HL-60/S4 treated with retinoic acid at 250 ng/mL for 4 days and 3 days (cell line): ENCODE results near the gene GBP5.
"Not testable (repeated sequence)": the region's sequence is repeated elsewhere in the genome, so short reads cannot be mapped to it uniquely, and the experiment has no call there.

Experiments
- in situ Hi-C: fragments of 300-500 bp; cut with MboI; formaldehyde crosslinking; loops from 2 replicates; pipeline ENCODE4 v1.7.0; 2022; ENCODE audit warnings: low sequenced_read_pairs

GBP5 gene

DNA sequence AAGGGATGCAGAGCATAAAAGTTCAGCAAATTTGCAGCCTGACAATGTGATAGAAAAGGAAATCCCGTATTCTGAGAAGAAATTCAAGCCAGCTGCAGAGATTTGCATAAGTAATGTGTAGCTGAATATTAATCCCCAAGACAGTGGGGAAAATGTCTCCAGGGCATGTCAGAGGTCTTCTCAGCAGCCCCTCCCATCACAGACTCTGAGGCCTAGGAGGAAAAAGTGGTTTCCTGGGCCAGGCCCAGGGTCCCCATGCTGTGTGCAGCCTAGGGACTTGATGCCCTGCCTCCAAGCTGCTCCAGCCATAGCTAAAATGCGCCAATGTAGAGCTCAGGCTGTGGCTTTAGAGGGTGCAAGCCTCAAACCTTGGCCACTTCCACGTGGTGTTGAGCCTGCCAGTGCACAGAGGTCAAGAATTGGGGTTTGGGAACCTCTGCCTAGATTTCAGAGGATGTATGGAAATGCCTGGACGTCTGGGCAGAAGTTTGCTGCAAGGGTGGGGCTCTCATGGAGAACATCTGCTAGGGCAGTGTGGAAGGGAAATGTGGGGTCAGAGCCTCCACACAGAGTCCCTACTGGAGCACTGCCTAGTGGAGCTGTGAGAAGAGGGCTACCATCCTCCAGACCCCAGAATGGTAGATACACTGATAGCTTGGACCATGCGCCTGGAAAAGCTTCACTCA is 11.6 kb upstream of the GBP5 start:
- in situ Hi-C loops: not testable (repeated sequence)

DNA sequence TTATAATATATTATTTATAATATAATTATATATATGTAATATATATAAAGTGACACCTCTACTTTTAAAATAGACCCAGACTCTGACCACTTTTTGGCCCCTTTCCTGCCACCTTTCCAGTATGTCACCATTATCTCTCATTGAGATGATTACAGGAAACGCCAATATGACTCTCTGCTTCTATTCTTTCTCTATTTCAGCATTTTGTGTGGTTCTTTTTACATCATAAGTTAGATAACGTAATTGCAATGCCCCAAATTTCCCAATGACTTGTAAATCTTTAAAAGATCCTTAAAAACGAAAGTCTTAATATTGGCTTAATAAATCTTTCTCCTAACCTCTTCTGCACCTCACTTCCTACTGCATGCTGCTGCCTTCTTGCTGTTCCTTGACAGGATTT is 8.1 kb upstream of the GBP5 start:
- in situ Hi-C loops: no loop called here

DNA sequence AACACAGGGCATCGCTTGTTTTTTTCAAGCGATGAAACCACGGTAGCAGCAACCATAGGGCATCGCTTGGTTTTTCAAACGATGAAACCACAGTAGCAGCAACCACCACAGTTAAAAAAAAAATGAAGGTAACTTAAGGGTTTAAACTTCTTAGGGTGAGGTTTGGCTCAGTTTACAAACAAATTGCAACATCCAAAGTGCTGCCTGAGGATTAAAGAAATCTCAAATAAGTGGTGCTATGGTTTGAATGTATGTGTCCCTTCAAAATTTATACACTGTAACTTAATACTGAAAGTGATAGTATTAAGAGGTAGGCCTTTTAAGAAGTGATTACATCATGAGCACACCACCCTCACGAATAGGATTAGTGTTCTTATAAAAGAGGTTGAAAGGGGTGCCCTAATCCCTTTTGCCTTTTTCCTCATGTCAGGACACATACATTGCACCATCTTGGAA is 6.4 kb upstream of the GBP5 start:
- in situ Hi-C loops: no loop called here

DNA sequence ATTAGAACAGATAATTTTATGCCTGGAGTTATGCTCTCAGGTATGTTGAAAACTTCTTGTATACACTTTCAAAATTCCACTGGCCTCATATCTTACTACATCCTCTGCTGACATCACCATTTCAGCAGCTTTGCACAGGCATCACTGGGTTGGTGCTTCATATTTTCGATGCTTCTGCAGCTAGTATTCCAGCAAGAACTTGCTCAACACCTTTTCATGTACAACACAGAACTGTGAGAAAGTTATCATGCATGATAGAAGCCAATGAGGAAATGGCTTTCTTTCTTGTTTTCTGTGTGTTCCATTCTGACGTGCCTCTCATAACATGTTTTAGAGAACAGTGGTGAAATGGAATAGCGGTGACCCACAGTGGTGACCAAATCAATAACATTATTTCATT is 5.1 kb upstream of the GBP5 start:
- in situ Hi-C loops: no loop called here

DNA sequence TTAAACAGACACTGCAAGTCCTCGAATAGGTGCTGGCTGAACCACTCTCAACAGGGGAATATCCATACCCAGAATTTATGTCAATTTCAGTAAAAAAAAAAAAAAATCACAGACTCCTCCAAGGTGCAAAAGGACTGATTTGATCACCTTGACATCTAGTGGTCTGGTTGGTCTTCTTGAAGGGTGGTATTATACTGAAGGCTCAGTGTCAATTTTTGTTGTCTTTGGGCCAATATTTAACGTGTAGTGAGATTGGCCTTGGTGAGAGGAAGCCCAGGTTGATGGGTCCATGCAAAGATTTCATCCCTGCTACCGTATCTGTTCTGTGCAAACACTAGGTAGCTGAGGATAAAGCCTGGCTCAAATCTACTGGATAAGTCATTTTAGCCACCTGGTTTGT is 4.0 kb upstream of the GBP5 start:
- in situ Hi-C loops: no loop called here

DNA sequence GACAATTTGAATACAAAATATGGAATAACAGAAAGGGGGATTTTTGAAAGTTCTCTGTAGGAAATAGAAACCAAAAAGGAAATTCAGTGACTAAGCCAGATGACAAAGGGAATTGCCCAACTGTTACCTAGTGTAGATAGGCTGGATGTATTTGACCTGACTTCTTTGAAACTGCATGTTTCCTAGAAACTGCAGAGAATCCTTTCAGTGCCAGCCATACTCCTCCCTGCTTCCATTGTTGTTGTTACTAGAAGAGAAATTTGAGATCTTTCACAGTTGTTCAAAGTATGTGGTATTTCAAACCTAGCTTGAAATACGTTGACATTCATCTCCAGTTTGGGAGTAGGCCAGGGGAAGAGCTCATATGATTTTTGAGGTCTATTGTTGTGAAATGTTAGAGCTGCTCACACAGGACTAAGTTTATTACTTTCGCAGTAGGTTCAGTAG is 1.8 kb upstream of the GBP5 start:
- in situ Hi-C loops: no loop called here

DNA sequence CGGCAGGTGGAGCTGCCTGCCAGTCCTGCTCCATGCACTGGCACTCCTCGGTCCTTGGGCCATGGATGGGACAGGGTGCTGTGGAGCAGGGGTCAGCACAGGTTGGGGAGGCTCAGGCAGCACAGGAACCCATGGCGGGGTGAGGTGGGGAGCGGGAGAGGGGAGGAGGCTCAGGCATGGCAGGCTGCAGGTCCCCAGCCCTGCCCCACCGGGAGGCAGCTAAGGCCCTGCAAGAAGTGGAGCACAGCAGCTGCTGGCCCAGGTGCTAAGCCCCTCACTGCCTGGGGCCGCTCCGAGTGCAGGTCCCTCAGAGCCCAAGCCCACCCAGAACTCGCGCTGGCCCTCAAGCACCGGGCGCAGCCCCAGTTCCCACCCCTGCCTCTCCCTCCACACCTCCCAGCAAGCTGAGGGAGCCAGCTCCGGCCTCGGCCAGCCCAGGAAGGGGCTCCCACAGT is 691 bp upstream of the GBP5 start:
- in situ Hi-C loops: no loop called here

DNA sequence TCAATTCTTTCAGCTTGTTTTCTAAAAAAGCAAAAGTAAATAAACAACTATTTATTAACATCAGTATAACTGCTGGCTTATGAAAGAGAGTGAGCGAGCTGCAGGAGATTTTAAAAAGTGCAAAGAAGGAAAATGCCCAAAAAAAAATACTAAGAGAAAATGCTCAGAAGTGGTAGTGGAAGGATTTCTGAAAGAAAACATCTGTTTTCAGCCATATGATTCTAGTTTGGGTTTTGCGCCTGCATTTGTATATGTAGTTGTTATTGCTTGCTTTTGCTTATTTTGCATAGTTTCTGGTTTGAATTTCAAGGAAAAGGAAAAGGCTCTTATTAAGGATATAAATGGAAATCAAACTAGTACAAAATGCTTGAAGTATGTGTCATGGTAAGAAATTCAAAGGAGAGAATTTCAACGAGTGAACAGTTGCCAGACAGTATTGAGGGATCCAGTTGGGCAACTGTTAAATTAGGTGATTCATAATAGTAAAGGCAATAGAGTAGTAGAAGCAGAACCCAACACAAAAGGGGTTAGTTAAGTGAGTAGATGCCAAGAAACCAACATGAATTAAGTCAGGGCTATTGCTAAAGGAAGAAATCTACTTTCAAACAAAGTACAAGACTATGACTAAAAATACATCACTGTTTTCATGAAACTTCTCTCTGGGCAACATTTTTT is 1.2 kb downstream of the GBP5 start:
- in situ Hi-C loops: no loop called here

DNA sequence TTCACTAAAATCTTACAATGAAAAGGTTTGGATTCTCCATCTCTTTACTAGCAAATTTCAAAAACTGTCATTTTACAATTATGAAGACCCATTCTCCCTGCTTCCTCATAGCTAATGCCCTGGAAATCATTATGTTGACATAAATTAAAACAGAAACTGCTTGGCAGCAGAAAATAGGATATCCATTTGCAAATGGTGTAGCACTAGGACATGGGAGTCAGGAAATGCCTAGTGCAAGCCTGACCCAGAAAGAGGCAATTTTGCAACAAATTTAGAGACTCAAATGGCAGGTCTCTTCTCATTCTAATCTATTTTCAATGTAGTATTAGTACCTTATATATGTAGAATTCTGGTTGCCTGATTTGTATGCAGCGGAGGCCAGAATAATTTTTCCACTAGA is 2.2 kb downstream of the GBP5 start:
- in situ Hi-C loops: no loop called here

DNA sequence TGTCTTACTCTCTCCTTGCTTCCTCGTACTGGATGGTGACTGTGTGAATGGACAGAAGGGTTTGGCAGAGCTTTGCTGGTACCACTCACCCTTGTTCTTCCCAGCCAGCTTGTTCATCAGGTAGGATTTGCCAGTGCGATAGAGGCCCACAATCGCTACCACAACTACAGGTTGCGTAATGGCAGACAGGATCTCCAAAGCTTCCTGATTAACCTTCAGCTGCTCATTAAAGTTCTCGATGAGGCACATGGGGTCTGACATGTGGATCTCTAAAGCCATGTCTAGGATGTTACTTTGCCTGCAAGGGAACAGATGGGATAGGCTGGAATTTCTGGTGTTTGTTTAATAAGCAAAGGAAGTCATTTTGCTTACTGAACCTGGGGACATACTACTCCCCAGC is 3.4 kb downstream of the GBP5 start:
- in situ Hi-C loops: no loop called here

DNA sequence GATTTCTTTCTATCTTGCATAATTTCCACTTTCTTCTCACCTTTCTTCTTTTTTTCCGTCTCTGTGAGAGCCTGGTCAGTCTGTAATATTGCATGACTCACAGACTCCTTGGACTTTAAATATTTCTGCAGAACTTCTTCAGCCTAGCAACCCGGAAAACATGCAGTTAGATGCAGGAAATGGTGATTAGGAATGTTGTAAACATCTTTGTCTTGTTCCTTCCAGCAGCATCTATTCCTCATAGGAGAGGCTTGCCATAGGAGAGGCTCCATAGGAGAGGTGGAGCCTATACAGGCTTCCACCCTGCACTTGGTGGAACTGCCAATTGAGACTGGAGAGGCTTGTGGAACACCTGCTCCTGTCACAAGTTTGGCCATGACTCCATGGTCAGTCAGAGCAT is 10.0 kb downstream of the GBP5 start:
- in situ Hi-C loops: no loop called here

DNA sequence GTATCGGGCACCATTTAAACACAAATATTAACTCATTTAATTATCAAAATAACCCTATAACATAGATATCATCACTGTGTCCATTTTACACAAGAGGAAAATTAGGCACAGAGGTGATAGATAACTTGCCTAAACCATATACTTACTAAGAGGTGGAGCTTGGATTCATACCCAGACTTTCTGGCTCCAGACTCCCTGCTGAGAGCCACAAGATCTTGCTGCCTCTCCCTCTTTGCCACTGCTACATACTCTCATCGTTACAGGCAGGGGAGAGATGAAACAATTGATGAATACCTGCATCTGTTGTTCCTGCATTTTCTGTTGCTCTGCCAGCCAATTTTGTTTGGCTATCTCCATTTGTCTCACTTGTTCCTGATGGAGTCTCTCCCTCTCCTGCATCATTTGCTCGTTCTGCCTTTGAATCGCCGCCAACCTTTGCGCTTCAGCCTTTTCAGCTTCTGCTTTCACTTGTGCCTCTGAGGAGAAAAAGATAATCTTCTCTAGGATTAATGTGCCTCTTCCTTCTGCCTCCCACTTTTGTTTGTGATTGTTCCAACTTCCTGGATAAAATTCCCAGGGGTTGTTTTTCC is 10.6 kb downstream of the GBP5 start:
- in situ Hi-C loops: no loop called here

DNA sequence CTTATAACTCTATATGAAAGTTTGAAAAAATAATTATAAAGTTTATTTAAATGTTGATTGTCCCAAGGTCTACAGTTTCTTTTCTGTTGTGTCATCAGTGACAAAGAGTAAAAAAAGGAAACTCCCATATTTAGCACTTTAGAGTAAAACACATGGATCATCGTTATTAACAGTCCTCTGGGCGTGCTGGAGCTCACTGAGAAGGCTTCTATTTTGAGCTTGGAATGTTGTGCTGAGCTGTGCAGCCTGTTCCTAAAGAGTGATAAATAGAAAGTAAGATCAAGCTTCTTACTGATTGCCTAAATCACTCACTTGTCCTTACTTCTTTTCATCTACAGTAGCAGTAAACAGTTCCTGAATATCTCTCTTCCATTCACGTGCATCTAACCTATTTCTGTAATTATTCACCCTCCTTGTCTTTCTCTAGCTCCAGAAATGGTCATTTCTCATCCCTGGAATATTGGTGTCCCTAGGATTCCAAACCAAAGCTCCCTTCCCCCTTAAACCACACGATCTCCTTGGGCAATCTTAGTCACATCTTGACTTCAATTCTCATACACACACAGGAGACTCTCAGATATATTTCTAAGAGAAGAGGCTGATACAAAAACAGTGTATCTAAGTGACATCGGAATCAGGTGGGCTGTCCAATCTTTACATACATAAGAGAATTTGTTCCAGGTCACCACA is 11.9 kb downstream of the GBP5 start:
- in situ Hi-C loops: no loop called here

DNA sequence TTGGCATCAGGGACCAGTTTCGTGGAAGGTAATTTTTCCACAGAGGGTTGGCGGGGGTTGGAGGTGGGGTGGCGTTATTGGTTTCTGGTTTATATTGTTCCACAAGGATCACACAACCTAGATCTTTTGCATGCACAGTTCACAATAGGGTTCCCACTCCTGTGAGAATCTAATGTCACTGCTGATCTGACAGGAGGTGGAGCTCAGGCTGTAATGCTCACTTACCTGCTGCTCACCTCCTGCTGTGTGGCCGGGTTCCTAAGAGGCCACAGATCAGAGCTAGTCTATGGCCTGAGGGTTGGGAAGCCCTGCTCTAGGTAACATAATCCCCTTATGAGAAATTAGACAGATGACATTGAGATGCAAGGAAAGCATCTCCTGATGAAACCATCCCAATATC is 12.6 kb downstream of the GBP5 start:
- in situ Hi-C loops: no loop called here

DNA sequence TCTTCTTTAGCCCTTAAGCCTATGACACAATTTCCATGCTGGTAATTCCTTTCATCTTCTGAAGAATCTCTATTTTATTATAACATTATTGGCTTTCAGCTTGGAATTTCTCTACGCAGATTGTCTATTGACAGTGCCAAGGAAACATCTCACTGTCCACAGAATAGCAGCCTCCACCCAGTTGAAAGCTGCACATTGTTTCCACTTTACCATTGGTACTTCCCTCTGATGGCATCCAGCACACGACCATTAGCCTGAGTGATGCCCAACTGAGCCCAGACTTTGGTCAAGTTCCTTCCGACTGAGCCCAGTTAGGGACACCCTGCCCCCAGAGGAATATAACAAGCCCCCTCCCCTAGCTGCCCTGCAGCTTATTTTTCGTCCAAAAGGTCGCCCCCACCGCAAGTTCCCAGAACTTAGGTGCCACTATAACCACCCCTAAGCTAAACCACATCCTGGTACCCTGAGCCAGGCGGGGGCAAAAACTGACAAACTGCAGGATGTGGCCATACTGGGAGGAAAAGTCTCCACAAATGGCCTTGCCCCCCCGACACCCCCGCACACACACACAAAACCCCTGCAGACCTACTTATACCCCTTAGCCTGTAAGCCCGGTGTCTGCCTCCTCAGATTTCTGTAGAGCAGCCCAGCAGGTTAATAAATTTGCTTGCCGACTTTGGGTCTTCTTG is 13.2 kb downstream of the GBP5 start:
- in situ Hi-C loops: no loop called here

DNA sequence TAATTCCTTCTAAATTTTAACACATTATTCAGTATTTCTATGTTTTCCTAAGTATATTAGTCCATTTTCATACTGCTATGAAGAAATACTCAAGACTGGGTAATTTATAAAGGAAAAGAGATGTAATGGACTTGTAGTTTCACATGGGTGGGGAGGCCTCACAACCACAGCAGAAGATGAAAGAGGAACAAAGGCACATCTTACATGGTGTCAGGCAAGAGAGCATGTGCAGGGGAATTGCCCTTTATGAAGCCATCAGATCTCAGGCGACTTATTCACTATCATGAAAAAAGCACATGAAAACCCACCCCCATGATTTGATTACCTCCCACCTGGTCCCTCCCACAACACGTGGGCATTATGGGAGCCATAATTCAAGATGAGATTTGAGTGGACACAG is 15.6 kb downstream of the GBP5 start:
- in situ Hi-C loops: no loop called here

DNA sequence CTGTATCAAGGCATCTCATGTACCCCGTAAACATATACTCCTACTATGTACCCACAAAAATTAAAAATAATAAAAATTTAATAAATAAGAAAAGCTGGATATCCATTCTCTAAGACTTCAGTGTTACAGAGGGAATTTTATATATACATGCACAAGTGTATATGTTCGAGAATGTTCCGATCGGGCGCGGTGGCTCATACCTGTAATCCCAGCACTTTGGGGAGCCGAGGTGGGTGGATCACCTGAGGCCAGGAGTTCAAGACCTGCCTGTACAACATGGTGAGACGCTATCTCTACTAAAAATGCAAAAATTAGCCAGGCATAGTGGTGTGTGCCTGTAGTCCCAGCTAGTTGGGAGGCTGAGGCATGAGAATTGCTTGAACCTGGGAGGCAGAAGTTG is 17.1 kb downstream of the GBP5 start:
- in situ Hi-C loops: not testable (repeated sequence)

DNA sequence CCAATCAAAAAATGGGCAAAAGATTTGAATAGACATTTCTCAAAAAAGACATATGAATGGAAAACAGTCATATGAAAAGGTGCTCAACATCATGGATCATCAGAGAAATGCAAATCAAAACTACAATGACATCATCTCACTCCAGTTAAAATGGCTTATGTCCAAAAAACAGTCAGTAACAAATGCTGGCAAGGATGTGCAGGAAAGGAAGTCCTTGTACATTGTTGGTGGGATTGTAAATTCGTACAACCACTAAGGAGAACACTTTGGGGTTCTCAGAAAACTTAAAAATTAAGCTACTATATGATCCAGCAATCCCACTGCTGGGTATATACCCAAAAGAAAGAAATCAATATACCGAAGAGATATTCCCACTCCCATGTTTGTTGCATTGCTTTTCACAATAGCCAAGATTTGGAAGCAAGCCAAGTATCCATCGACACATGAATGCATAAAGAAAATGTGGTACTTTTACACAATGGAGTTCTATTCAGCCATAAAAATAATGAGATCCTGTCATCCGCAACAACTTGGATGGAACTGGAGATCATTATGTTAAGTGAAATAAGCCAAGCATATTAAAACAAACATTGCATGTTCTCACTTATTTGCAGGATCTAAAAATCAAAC is 17.9 kb downstream of the GBP5 start:
- in situ Hi-C loops: no loop called here

DNA sequence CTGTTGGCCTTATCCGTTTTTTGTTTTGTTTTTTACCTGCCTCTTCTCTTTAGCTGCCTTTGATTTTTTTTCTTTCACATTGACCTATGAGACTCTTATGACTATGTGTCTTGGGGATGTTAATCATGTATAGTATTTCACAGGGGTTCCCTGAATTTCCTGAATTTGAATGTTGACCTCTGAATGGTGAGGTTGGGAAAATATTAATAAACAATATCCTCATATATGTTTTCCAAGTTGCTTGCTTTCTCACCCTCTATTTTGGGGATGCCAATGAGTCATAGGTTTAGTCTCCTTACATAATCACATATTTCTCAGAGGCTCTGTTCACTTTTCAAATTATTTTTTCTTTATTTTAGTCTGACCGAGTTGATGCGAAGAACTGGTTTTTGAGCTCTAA is 29.6 kb downstream of the GBP5 start:
- in situ Hi-C loops: no loop called here
